Lung (tissue), 12 donors: ENCODE measurements around the gene UPF3B. TPM values are rescaled to one million over a fixed set of nuclear protein-coding genes. Genes with fewer than 3 reads are reported as not detected.

Experiments used
- ATAC-seq: fragments of 200-7000 bp; cut with Tn5 transposase; one replicate; pipeline ENCODE4 v1.9.1; 2020; ENCODE audit warnings: moderate number of reproducible peaks; ENCODE audit not compliant: insufficient read depth, low FRiP score
- DNase-seq, 3 donors: peaks; one replicate each; pipeline ENCODE4 v3.0.0-alpha.2; 2013 to 2017
- H3K27ac ChIP-seq, 2 donors: one replicate each; pipeline ENCODE4 v1.5.1; 2013; ENCODE audit warnings: mild to moderate bottlenecking in 2 of 2, moderate library complexity in 2 of 2, control low read depth in 1 of 2, inconsistent platforms in 1 of 2, low read depth in 1 of 2, low read length in 1 of 2
- H3K27me3 ChIP-seq, 3 donors: one replicate each; pipeline ENCODE4 v1.5.1; 2013; ENCODE audit warnings: low read length in 2 of 3; ENCODE audit not compliant: control insufficient read depth in 3 of 3, insufficient read depth in 3 of 3
- H3K36me3 ChIP-seq, 4 donors: one replicate each; pipeline ENCODE4 v1.5.1; 2013; ENCODE audit warnings: low read length in 4 of 4, mild to moderate bottlenecking in 1 of 4, moderate library complexity in 1 of 4; ENCODE audit not compliant: control insufficient read depth in 4 of 4, insufficient read depth in 4 of 4
- H3K4me1 ChIP-seq, 5 donors: one replicate each; pipeline ENCODE4 v1.5.1; 2013; ENCODE audit warnings: low read length in 5 of 5, mild to moderate bottlenecking in 2 of 5, moderate library complexity in 1 of 5; ENCODE audit not compliant: control insufficient read depth in 5 of 5, insufficient read depth in 5 of 5
- H3K4me3 ChIP-seq: one replicate; pipeline ENCODE4 v1.5.1; 2013; ENCODE audit warnings: mild to moderate bottlenecking, control low read depth, moderate library complexity
- H3K9ac ChIP-seq, 2 donors: one replicate each; pipeline ENCODE4 v1.5.1; 2013; ENCODE audit warnings: low read length in 2 of 2, control low read depth in 1 of 2; ENCODE audit not compliant: insufficient read depth in 1 of 2
- H3K9me3 ChIP-seq, 4 donors: one replicate each; pipeline ENCODE4 v1.5.1; 2013; ENCODE audit warnings: low read length in 3 of 4, mild to moderate bottlenecking in 1 of 4, moderate library complexity in 1 of 4; ENCODE audit not compliant: control insufficient read depth in 4 of 4, insufficient read depth in 3 of 4
- CTCF ChIP-seq: IDR thresholded peaks from 2 replicates; pipeline ENCODE4 v1.5.1; 2012; ENCODE audit warnings: mild to moderate bottlenecking; ENCODE audit errors: control extremely low read depth, extremely low read depth
- WGBS, 2 donors: extraction: QIAGEN DNeasy Blood & Tissue Kit; methylation state at CpG; one replicate each; pipeline ENCODE4 v1.1.7; 2013; 5-methylcytosine and 5-hydroxymethylcytosine counted together
- polyA plus RNA-seq, 2 donors: library from polyadenylated mRNA; stranded (reverse); fragments of 200-250 nt; gene quantifications; one replicate each; pipeline ENCODE4 v1.2.1, GENCODE V29; 2013
- total RNA-seq, 2 donors: library from RNA; depleted of rRNA in 1 of 2; stranded (reverse); fragments of >200 nt in 1 of 2; gene quantifications; one replicate each; pipeline ENCODE4 v1.2.1, GENCODE V29; 2014 to 2021
- donor health status: control.
- donor health status: control.
- donor health status: Bipolar disorder and iron deficiency.
- donor health status: healthy.
- donor health status: DM: yes; HTN: yes; CAD: no.

Gene UPF3B
- total and polyA plus RNA-seq, 4 donors: 5.0 to 11.7 (median 7.0) TPM

DNA sequence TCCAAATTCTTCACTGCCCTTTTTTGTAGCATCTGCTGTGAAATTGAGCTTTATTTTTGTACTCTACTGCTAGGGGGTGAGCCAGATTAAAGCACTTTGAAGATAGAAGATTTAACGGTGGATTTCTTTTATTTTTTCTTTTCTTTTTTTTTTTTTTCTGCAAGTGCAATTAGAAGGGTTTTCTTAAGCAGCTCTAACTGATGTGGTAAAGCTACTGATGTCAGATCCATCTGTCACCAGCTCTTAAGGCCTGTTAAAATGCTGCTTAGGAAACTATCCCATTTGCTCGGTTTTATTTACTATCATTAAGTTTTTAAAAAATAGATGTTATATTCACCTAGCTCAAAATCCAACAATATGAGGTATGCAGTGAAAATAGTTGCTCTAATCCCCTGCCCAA is 26.0 kb upstream of the UPF3B start:
- ATAC-seq: no peak
- DNase-seq: no peak

DNA sequence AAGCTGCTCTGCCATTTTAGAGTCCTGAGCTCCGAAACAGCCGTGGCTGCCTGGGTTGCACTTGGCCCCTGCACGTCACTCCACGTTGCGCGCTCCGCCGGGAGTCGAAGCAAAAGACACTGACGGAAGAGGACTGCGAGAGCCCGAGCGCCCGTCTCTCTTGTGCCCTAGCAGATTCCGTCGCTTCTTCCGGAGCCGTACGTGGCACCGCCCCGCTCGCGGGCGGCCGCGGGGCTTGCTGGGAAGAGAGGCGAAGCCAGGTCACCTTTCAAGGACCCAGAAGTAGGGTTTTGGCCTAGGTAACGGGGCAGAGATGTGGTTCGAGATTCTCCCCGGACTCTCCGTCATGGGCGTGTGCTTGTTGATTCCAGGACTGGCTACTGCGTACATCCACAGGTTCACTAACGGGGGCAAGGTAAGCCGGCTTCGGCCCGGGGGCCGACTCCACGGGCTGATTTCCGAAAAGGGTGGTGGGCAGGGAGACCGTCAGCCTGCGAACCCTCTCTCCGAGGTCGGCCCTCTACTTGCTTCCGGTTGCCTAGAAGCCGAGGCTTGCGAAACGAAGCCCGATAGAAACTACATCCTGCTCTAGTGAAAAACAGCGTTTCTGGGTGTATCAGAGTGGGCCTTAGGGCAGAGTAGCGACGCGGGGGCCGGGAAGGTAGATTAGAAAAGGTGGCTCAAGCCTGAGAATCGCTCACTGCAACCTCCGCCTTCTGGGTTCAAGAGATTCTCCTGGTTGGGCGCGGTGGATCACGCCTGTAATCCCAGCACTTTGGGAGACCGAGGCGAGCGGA is 19.0 kb upstream of the UPF3B start, which contains the start of the genes NDUFA1 and RNF113A:
Gene NDUFA1, plus strand, starts transcription at position 234 of the 797 bp plus-strand sequence. Its CDS starts 80 bp downstream, at position 314.
Gene RNF113A, minus strand, starts transcription at position 135 of the 797 bp plus-strand sequence. Its CDS starts 120 bp downstream, at position 15.
- DNase-seq (peak; percentile 85 to 92 (median 87)), ATAC-seq (peak; percentile 95)
- WGBS, 2 donors: 0 to 40% methylated on average over 54 to 62 of the region's 62 CpGs
- Histone ChIP-seq H3K4me1 (peaks cover 0 to 8% (median 0%) of the 10 kb centered on the region in 5 donors), H3K9me3 (peaks cover 0 to 6% (median 0%) of the 10 kb centered on the region in 4 donors), H3K4me3 (peak within 1 kb of the TSS; percentile 33), H3K27ac (peak within 1 kb of the TSS; percentile 79 to 91), H3K9ac (peak within 1 kb of the TSS; percentile 78 to 81), H3K27me3 (no peaks in the 10 kb centered on the region), H3K36me3 (peaks cover 0 to 3% (median 0%) of the 10 kb centered on the region in 4 donors)
- TF ChIP-seq CTCF: no peak

More for the DNA sequence above, 26.0 kb upstream of the UPF3B start:
- Histone ChIP-seq H3K27me3 (no peaks in the 10 kb centered on the region), H3K27ac (no peak overlapping the region), H3K4me1 (no peaks in the 10 kb centered on the region), H3K9ac (no peak overlapping the region), H3K9me3 (no peaks in the 10 kb centered on the region), H3K36me3 (peaks cover 0 to 3% (median 1%) of the 10 kb centered on the region in 4 donors), H3K4me3 (no peak overlapping the region)
- 61 to 76% methylated on average over 2 of the region's 2 CpGs for WGBS, 2 donors
- TF ChIP-seq CTCF: no peak

DNA sequence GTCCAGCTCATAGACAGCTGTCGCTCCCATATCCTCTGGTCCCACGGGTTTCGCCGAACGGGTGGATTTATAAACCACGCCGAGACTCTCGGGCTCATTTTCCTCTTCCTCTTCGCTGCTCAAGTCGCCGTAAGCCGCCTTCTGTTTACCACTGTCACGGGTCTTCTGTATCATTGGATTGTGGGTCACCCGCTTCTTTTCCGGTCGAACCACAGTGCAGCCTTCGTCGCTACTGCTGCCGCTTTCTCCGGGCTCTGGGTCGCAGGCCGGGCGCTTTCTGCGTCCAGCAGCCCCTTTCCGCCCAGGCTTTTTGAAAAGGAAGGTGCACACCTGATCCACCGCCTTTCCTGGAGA is 18.5 kb upstream of the UPF3B start:
- H3K36me3 ChIP-seq: peaks cover 0 to 3% (median 0%) of the 10 kb centered on the region in 4 donors
- WGBS, 2 donors: 0 to 35% methylated on average over 24 to 26 of the region's 26 CpGs
- H3K27me3 ChIP-seq: no peaks in the 10 kb centered on the region
- TF ChIP-seq CTCF: no peak
- DNase-seq: no peak
- peaks cover 0 to 8% (median 0%) of the 10 kb centered on the region in 5 donors for H3K4me1 ChIP-seq
- peak overlapping the region; percentile 78 to 81 for H3K9ac ChIP-seq
- peak overlapping the region; percentile 79 to 91 for H3K27ac ChIP-seq
- H3K4me3 ChIP-seq: peak overlapping the region; percentile 33
- H3K9me3 ChIP-seq: peaks cover 0 to 6% (median 0%) of the 10 kb centered on the region in 4 donors
- ATAC-seq: peak; percentile 16
